ENCODE results near the gene CDC42EP4.

DNA sequence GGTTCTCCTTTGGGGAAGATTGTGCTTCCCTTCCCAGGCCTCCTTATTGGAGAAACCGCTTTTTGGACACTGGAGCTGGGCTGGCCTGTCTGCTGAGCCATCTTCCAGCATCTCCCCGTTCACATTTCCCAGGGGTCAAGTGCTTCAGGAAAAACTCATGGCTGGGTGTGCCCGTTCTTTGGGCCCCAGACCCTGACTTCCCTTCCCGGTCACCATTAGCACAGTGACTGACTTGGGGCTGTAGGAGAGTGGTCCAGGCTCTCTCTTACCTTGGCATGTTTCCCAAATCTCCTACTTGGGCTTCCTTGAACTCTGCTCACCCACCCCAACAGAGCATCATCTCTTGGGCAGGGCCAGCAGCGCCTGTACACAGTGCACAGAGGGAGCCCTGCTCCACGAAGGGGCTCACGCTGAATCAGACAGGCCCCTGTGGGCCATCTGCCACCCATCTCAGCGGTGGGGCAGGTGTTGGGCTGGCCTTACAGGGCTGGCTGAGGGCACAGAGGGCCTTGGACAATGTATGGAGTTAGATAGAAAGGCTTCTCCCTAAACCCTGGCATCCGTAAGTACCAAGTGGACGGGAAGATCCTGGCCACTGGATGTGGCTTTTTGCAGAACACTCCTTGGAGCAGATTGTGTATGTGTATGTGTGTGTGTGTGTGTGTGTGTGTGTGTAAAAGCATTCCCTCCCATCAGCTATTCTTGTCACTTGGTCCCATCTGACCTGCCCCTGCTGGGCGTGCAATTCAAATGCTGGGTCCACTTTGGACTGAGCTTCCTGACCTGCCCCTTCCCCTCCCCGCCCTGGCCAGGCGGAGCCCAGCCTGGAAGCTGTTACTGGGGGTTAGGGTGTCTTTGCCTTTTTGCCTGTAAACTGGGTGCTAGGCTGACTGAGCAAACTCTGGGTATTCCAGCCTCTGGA lies 24.9 kb upstream of the CDC42EP4 start:
- TF ChIP-seq CTCF (IDR thresholded peaks at IDR 0.05 in 8 of 11, conservative IDR thresholded peaks at IDR 0.05 in 3 of 11) (no peak), POLR2AphosphoS5 (IDR thresholded peaks at IDR 0.05) (no peak)
